H9 (cell line): ENCODE results near the gene CDH4. TPM values are rescaled to one million over a fixed set of nuclear protein-coding genes. Genes with fewer than 3 reads are reported as not detected.

Experiments used
- DNase-seq: peaks from one replicate; pipeline ENCODE4 v3.0.0-alpha.2; 2017
- H2AFZ ChIP-seq: one replicate; pipeline ENCODE4 v1.6.1; 2013; ENCODE audit warnings: mild to moderate bottlenecking, low read length, control low read depth, moderate library complexity
- H2AK5ac ChIP-seq: 2 replicates; pipeline ENCODE4 v1.6.1; 2013; ENCODE audit warnings: low read length, control low read depth, mixed read lengths; ENCODE audit not compliant: insufficient read length
- H2BK120ac ChIP-seq: one replicate; pipeline ENCODE4 v1.6.1; 2013; ENCODE audit warnings: low read depth, mild to moderate bottlenecking, low read length, control low read depth, inconsistent platforms; ENCODE audit not compliant: poor library complexity, severe bottlenecking
- H2BK12ac ChIP-seq: 2 replicates; pipeline ENCODE4 v1.6.1; 2013; ENCODE audit warnings: low read length, control low read depth, mixed read lengths, low read depth; ENCODE audit not compliant: insufficient read length
- H2BK15ac ChIP-seq: 2 replicates; pipeline ENCODE4 v1.6.1; 2013; ENCODE audit warnings: low read depth, low read length, control low read depth
- H2BK20ac ChIP-seq: one replicate; pipeline ENCODE4 v1.6.1; 2013; ENCODE audit warnings: low read depth, mild to moderate bottlenecking, low read length, control low read depth, inconsistent platforms; ENCODE audit not compliant: poor library complexity, severe bottlenecking
- H2BK5ac ChIP-seq: 2 replicates; pipeline ENCODE4 v1.6.1; 2013; ENCODE audit warnings: low read length, control low read depth, mixed read lengths; ENCODE audit not compliant: insufficient read length
- H3K14ac ChIP-seq: 2 replicates; pipeline ENCODE4 v1.6.1; 2013; ENCODE audit warnings: low read length, control low read depth; ENCODE audit not compliant: insufficient read depth
- H3K18ac ChIP-seq: 2 replicates; pipeline ENCODE4 v1.6.1; 2013; ENCODE audit warnings: low read depth, mild to moderate bottlenecking, mixed read lengths, low read length, control low read depth; ENCODE audit not compliant: insufficient read length
- H3K23ac ChIP-seq: 2 replicates; pipeline ENCODE4 v1.6.1; 2013; ENCODE audit warnings: low read length, control low read depth, mixed read lengths, low read depth; ENCODE audit not compliant: insufficient read length
- H3K23me2 ChIP-seq: 2 replicates; pipeline ENCODE4 v1.6.1; 2013; ENCODE audit warnings: low read depth, mild to moderate bottlenecking, mixed read lengths, low read length, control low read depth; ENCODE audit not compliant: insufficient read length, poor library complexity, severe bottlenecking
- H3K27ac ChIP-seq: 2 replicates; pipeline ENCODE4 v1.5.1; 2013; ENCODE audit warnings: low read length, control low read depth, mixed read lengths, low read depth; ENCODE audit not compliant: insufficient read length
- H3K27me3 ChIP-seq: 2 replicates; pipeline ENCODE4 v1.6.1; 2013; ENCODE audit warnings: low read length, control low read depth, inconsistent platforms; ENCODE audit not compliant: insufficient read depth
- H3K4ac ChIP-seq: 2 replicates; pipeline ENCODE4 v1.6.1; 2013; ENCODE audit warnings: low read depth, mild to moderate bottlenecking, control low read depth, inconsistent platforms, low read length, moderate library complexity
- H3K4me1 ChIP-seq: 2 replicates; pipeline ENCODE4 v1.6.1; 2013; ENCODE audit warnings: low read length, control low read depth, inconsistent platforms; ENCODE audit not compliant: insufficient read depth
- H3K4me2 ChIP-seq: 2 replicates; pipeline ENCODE4 v1.6.1; 2013; ENCODE audit warnings: low read length, control low read depth, mixed read lengths; ENCODE audit not compliant: insufficient read length, insufficient read depth
- H3K56ac ChIP-seq: 2 replicates; pipeline ENCODE4 v1.6.1; 2013; ENCODE audit warnings: low read depth, mild to moderate bottlenecking, mixed read lengths, low read length, control low read depth; ENCODE audit not compliant: insufficient read length
- H3K79me1 ChIP-seq: 2 replicates; pipeline ENCODE4 v1.6.1; 2013; ENCODE audit warnings: low read depth, mild to moderate bottlenecking, moderate library complexity, low read length, control low read depth, inconsistent platforms; ENCODE audit not compliant: insufficient read depth, poor library complexity, severe bottlenecking
- H3K79me2 ChIP-seq: 2 replicates; pipeline ENCODE4 v1.6.1; 2013; ENCODE audit warnings: low read length, control low read depth, inconsistent platforms; ENCODE audit not compliant: insufficient read depth
- H3K9ac ChIP-seq: 2 replicates; pipeline ENCODE4 v1.6.1; 2013; ENCODE audit warnings: low read length, control low read depth, mixed read lengths; ENCODE audit not compliant: insufficient read length; ENCODE audit errors: extremely low read depth
- H3K9me3 ChIP-seq: one replicate; pipeline ENCODE4 v1.6.1; 2013; ENCODE audit warnings: low read depth, low read length, inconsistent platforms; ENCODE audit not compliant: control insufficient read depth
- H3T11ph ChIP-seq: one replicate; pipeline ENCODE4 v1.6.1; 2013; ENCODE audit warnings: mild to moderate bottlenecking, low read length, control low read depth, inconsistent platforms
- H4K20me1 ChIP-seq: one replicate; pipeline ENCODE4 v1.6.1; 2013; ENCODE audit not compliant: control insufficient read depth, insufficient read length, insufficient read depth
- H4K5ac ChIP-seq: 2 replicates; pipeline ENCODE4 v1.6.1; 2013; ENCODE audit warnings: low read depth, mild to moderate bottlenecking, mixed read lengths, low read length, control low read depth; ENCODE audit not compliant: insufficient read length
- H4K8ac ChIP-seq: replicated peaks from 2 replicates; pipeline ENCODE4 v1.6.1; 2013; ENCODE audit warnings: low read length, control low read depth, mixed read lengths, low read depth; ENCODE audit not compliant: insufficient read length
- H4K91ac ChIP-seq: 2 replicates; pipeline ENCODE4 v1.6.1; 2013; ENCODE audit warnings: low read depth, mild to moderate bottlenecking, moderate library complexity, mixed read lengths, low read length, control low read depth; ENCODE audit not compliant: insufficient read length
- H3K27ac Mint-ChIP-seq, 3 experiments: 2 replicates in 2 of 3; 3 replicates in 1 of 3; pipeline ENCODE4 v1.8.0; 2020 to 2021; ENCODE audit warnings: mixed read lengths in 3 of 3, mild to moderate bottlenecking in 1 of 3, moderate library complexity in 1 of 3
- H3K27me3 Mint-ChIP-seq: 2 replicates; pipeline ENCODE4 v1.8.0; 2021; ENCODE audit warnings: low read depth, mild to moderate bottlenecking, moderate library complexity, mixed read lengths
- H3K36me3 Mint-ChIP-seq, 3 experiments: 2 replicates in 2 of 3; 3 replicates in 1 of 3; pipeline ENCODE4 v1.8.0; 2020 to 2021; ENCODE audit warnings: low read depth in 3 of 3, mixed read lengths in 3 of 3; ENCODE audit not compliant: insufficient read depth in 1 of 3
- H3K4me1 Mint-ChIP-seq, 2 experiments: 2 replicates each; pipeline ENCODE4 v1.8.0; 2020; ENCODE audit warnings: mixed read lengths in 2 of 2
- H3K4me3 Mint-ChIP-seq, 2 experiments: 2 replicates in 1 of 2; 3 replicates in 1 of 2; pipeline ENCODE4 v1.8.0; 2020 to 2021; ENCODE audit warnings: mild to moderate bottlenecking in 2 of 2, mixed read lengths in 2 of 2, moderate library complexity in 1 of 2
- H3K9me3 Mint-ChIP-seq, 2 experiments: 2 replicates in 1 of 2; 3 replicates in 1 of 2; pipeline ENCODE4 v1.8.0; 2020; ENCODE audit warnings: mild to moderate bottlenecking in 2 of 2, mixed read lengths in 2 of 2, moderate library complexity in 1 of 2
- WGBS: extraction: QIAGEN DNeasy Blood & Tissue Kit; methylation state at CpG from one replicate; pipeline ENCODE4 v1.1.7; 2013; ENCODE audit warnings: missing lambda C conversion rate, low lambda C conversion rate, mixed read lengths; ENCODE audit not compliant: insufficient read length; ENCODE audit errors: extremely low coverage; 5-methylcytosine and 5-hydroxymethylcytosine counted together
- total RNA-seq: library from RNA; stranded (reverse); gene quantifications from 2 replicates; pipeline ENCODE4 v1.2.1, GENCODE V29; 2021
- TF ChIP-seq, protein P1 (sequence below): fragments of 200-600 bp; sonication (generic); conservative IDR thresholded peaks from 3 replicates; pipeline ENCODE4 v1.8.0; 2021; ENCODE audit warnings: antibody characterized with exemption, mild to moderate bottlenecking

The CDH4 gene
- total RNA-seq, 1 experiment from 2014 or later: 3.0 TPM

GRCh38 chr20:61683721-61684120 lies 431.7 kb downstream of the CDH4 start:
- no peak overlapping the region for H3K9ac ChIP-seq
- Mint-ChIP-seq H3K4me3 (no peak overlapping the region), H3K36me3 (no peaks in the 10 kb centered on the region), H3K9me3 (no peaks in the 10 kb centered on the region), H3K27ac (no peak overlapping the region), H3K27me3 (peaks cover 89% of the 10 kb centered on the region), H3K4me1 (peaks cover 13 to 14% of the 10 kb centered on the region in 2 experiments)
- H3K4me1 ChIP-seq: no peaks in the 10 kb centered on the region; the same call in 1 of the 2 replicates
- H3T11ph ChIP-seq: no peak overlapping the region
- H3K4me2 ChIP-seq: no peak overlapping the region
- WGBS: no CpG with 5 or more reads among the region's 6 CpGs
- H3K27ac ChIP-seq: no peak overlapping the region
- H3K27me3 ChIP-seq: peaks cover 5% of the 10 kb centered on the region; the same call in 1 of the 2 replicates
- no peak overlapping the region for H3K14ac ChIP-seq
- H2AFZ ChIP-seq: no peak overlapping the region
- no peak overlapping the region for H3K56ac ChIP-seq
- no peak for DNase-seq
- TF ChIP-seq, protein P1, sequence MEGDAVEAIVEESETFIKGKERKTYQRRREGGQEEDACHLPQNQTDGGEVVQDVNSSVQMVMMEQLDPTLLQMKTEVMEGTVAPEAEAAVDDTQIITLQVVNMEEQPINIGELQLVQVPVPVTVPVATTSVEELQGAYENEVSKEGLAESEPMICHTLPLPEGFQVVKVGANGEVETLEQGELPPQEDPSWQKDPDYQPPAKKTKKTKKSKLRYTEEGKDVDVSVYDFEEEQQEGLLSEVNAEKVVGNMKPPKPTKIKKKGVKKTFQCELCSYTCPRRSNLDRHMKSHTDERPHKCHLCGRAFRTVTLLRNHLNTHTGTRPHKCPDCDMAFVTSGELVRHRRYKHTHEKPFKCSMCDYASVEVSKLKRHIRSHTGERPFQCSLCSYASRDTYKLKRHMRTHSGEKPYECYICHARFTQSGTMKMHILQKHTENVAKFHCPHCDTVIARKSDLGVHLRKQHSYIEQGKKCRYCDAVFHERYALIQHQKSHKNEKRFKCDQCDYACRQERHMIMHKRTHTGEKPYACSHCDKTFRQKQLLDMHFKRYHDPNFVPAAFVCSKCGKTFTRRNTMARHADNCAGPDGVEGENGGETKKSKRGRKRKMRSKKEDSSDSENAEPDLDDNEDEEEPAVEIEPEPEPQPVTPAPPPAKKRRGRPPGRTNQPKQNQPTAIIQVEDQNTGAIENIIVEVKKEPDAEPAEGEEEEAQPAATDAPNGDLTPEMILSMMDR: no peak
- H2BK12ac ChIP-seq: no peak overlapping the region
- no peaks in the 10 kb centered on the region for H3K79me2 ChIP-seq
- no peak overlapping the region for H2BK20ac ChIP-seq
- no peak overlapping the region for H4K5ac ChIP-seq
- H4K8ac ChIP-seq: no peak overlapping the region
- no peaks in the 10 kb centered on the region for H3K23me2 ChIP-seq
- no peak overlapping the region for H4K91ac ChIP-seq
- H3K4ac ChIP-seq: no peak overlapping the region
- H2BK5ac ChIP-seq: no peak overlapping the region
- H4K20me1 ChIP-seq: no peaks in the 10 kb centered on the region
- no peak overlapping the region for H3K18ac ChIP-seq
- no peak overlapping the region for H2AK5ac ChIP-seq
- H2BK120ac ChIP-seq: no peak overlapping the region
- no peak overlapping the region for H2BK15ac ChIP-seq
- H3K9me3 ChIP-seq: no peaks in the 10 kb centered on the region
- no peak overlapping the region for H3K23ac ChIP-seq
- H3K79me1 ChIP-seq: no peaks in the 10 kb centered on the region
